Non-pigmented ciliary epithelial cell (primary cell): ENCODE measurements around the gene MINDY1.

Experiments used
- DNase-seq: peaks from one replicate; pipeline ENCODE4 v3.0.0-alpha.2; 2010; ENCODE audit warnings: low read depth

Gene MINDY1

GRCh38 chr1:150985179-150985825 is 21.4 kb downstream of the MINDY1 start:
- no peak for DNase-seq

GRCh38 chr1:150981805-150982712 is 24.6 kb downstream of the MINDY1 start, which contains the start of gene ANXA9:
Gene ANXA9, plus strand, starts transcription at chr1:150982292. Its CDS starts 814 bp downstream, at chr1:150983106.
- DNase-seq, result no peak

GRCh38 chr1:150981177-150981804 is 25.4 kb downstream of the MINDY1 start:
- DNase-seq, result no peak

GRCh38 chr1:150979092-150980056 is 27.3 kb downstream of the MINDY1 start:
- peak; percentile 35 for DNase-seq

- no peak for DNase-seq
These were observed 29.6 kb downstream of the MINDY1 start for GRCh38 chr1:150976879-150977694.

GRCh38 chr1:150976401-150976821 is 30.3 kb downstream of the MINDY1 start:
- no peak for DNase-seq

- no peak for DNase-seq
These were observed 31.9 kb downstream of the MINDY1 start, which contains the start of gene CERS2 for GRCh38 chr1:150974580-150975478. Gene CERS2, minus strand, starts transcription at chr1:150974835. Its CDS starts 5,745 bp downstream, at chr1:150969090.

- no peak for DNase-seq
These were observed 32.7 kb downstream of the MINDY1 start for GRCh38 chr1:150973836-150974579.

GRCh38 chr1:150973258-150973835 is 33.4 kb downstream of the MINDY1 start:
- no peak for DNase-seq

- no peak for DNase-seq
These were observed 34.2 kb downstream of the MINDY1 start for GRCh38 chr1:150972417-150972940.

GRCh38 chr1:150971583-150972416 is 34.9 kb downstream of the MINDY1 start:
- DNase-seq, result no peak

GRCh38 chr1:150970808-150971582 is 35.7 kb downstream of the MINDY1 start:
- no peak for DNase-seq

GRCh38 chr1:150969626-150970025 is 37.1 kb downstream of the MINDY1 start:
- DNase-seq, result no peak

- DNase-seq, result no peak
These were observed 38.2 kb downstream of the MINDY1 start for GRCh38 chr1:150968491-150968890.

GRCh38 chr1:150967936-150968335 is 38.8 kb downstream of the MINDY1 start:
- no peak for DNase-seq

GRCh38 chr1:150966011-150966410 is 40.7 kb downstream of the MINDY1 start:
- DNase-seq, result no peak
